Vagina (tissue), 2 donors: ENCODE measurements around the gene RBM18.

Source experiments
- POLR2A ChIP-seq, 2 donors: fragments of 450-650 bp; IDR thresholded peaks; one replicate each; pipeline ENCODE4 v1.6.1; 2017; ENCODE audit warnings: antibody characterized with exemption in 2 of 2, mild to moderate bottlenecking in 2 of 2, moderate library complexity in 2 of 2
- POLR2AphosphoS5 ChIP-seq, 2 donors: sonication (generic); formaldehyde crosslinking; IDR thresholded peaks; one replicate each; pipeline ENCODE4 v1.9.0; 2017; ENCODE audit warnings: antibody characterized with exemption in 2 of 2, mild to moderate bottlenecking in 2 of 2, low read depth in 1 of 2; ENCODE audit not compliant: insufficient read depth in 1 of 2
- TF ChIP-seq, protein P1 (sequence below), 3 experiments: fragments of 450-650 bp in 2 of 3; fragments of 200-600 bp in 1 of 3; sonication (generic) in 1 of 3; IDR thresholded peaks; one replicate each; pipeline ENCODE4 v1.5.1; 2017 to 2019; ENCODE audit warnings: antibody characterized with exemption in 3 of 3, mild to moderate bottlenecking in 2 of 3, moderate library complexity in 2 of 3

DNA sequence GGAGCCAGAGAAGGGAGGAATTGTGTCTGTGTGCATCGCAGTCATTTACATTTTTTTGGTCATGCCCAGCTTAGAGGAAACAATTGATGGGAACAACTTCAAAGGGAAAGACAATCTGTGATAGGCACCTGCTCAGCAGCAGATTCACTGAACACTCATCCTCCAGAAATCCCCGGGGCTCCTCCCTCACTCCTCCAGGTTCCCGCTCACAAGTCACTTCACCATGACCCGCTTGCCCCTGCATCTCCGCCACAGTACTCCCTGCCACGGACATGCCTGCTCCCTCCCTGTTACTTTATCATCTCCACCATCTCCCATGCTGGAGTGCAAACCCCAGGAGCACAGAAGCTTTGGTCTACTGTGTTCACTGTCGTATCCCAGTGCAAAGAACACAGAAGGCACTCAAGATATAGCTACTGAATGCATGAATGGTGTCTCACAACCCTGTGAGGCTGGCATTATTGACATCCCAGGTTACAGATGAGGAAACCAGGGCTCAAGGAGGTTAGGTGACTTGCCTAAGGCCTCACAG lies 52.1 kb downstream of the RBM18 start:
- TF ChIP-seq, protein P1, sequence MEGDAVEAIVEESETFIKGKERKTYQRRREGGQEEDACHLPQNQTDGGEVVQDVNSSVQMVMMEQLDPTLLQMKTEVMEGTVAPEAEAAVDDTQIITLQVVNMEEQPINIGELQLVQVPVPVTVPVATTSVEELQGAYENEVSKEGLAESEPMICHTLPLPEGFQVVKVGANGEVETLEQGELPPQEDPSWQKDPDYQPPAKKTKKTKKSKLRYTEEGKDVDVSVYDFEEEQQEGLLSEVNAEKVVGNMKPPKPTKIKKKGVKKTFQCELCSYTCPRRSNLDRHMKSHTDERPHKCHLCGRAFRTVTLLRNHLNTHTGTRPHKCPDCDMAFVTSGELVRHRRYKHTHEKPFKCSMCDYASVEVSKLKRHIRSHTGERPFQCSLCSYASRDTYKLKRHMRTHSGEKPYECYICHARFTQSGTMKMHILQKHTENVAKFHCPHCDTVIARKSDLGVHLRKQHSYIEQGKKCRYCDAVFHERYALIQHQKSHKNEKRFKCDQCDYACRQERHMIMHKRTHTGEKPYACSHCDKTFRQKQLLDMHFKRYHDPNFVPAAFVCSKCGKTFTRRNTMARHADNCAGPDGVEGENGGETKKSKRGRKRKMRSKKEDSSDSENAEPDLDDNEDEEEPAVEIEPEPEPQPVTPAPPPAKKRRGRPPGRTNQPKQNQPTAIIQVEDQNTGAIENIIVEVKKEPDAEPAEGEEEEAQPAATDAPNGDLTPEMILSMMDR (IDR thresholded peaks at IDR 0.05), result no peak
- no peak for TF ChIP-seq POLR2AphosphoS5 (IDR thresholded peaks at IDR 0.05; ENCODE audit: insufficient read depth in 1 of 2, low read depth in 1 of 2)
- no peak for TF ChIP-seq POLR2A (IDR thresholded peaks at IDR 0.05)
